Endothelial cell of umbilical vein (primary cell): ENCODE results near the gene ADAM17. TPM values are rescaled to one million over a fixed set of nuclear protein-coding genes. Genes with fewer than 3 reads are reported as not detected.
A peak's percentile ranks its signal among the peaks of the same experiment; 100 is the strongest.

ENCODE experiments used
- BruUV-seq: library from RNA; stranded (reverse); fragments of 400-500 nt; replicated peaks from 2 replicates; lab custom pipeline; 2021; lab: Mats Ljungman, UMichigan
- CTCF ChIA-PET: fragments of 300-600, 350-600 bp; sonication (Branson Sonifier 250); formaldehyde crosslinking; loops from one replicate; lab custom pipeline; 2021; ENCODE audit warnings: antibody characterized with exemption, inconsistent platforms; lab: Charles Lee
- POLR2A ChIA-PET: fragments of 300-600, 350-600 bp; sonication (Branson Sonifier 250); formaldehyde crosslinking; loops from one replicate; lab custom pipeline; 2021; ENCODE audit warnings: antibody characterized with exemption, inconsistent platforms; lab: Charles Lee
- DNase-seq: peaks from one replicate; pipeline ENCODE4 v3.0.0-alpha.2; 2011; ENCODE audit warnings: low read depth, low spot score
- FAIRE-seq: peaks from 2 replicates; lab custom pipeline; 2011; peaks lifted over from hg19 to GRCh38; lab: Jason Lieb, UNC
- H2AFZ ChIP-seq: 2 replicates; pipeline ENCODE4 v1.6.0; 2012; ENCODE audit warnings: low read depth, low read length, control low read depth, inconsistent platforms
- H3K27ac ChIP-seq: 2 replicates; pipeline ENCODE4 v1.5.1; 2011; ENCODE audit warnings: low read depth, mild to moderate bottlenecking, control low read depth, low read length, moderate library complexity; ENCODE audit not compliant: insufficient read depth
- H3K27me3 ChIP-seq, 2 experiments: 2 replicates each; pipeline versions ENCODE4 v1.6.0 to v1.6.1; 2011; ENCODE audit warnings: low read length in 2 of 2, mixed read lengths in 1 of 2; ENCODE audit not compliant: control insufficient read depth in 2 of 2, insufficient read depth in 2 of 2
- H3K36me3 ChIP-seq, 2 experiments: 2 replicates in 1 of 2; 3 replicates in 1 of 2; pipeline ENCODE4 v1.5.1; 2011; ENCODE audit warnings: low read length in 2 of 2, mild to moderate bottlenecking in 1 of 2, moderate library complexity in 1 of 2; ENCODE audit not compliant: control insufficient read depth in 2 of 2, insufficient read depth in 2 of 2; ENCODE audit errors: extremely low read depth in 1 of 2
- H3K4me1 ChIP-seq: 3 replicates; pipeline ENCODE4 v1.5.1; 2011; ENCODE audit warnings: mild to moderate bottlenecking, low read length; ENCODE audit not compliant: control insufficient read depth, insufficient read depth; ENCODE audit errors: extremely low read depth
- H3K4me2 ChIP-seq: 2 replicates; pipeline ENCODE4 v1.6.1; 2011; ENCODE audit warnings: low read length, control low read depth, mixed read lengths; ENCODE audit not compliant: insufficient read depth
- H3K4me3 ChIP-seq, 3 experiments: fragments of 200-600 bp in 1 of 3; sonication (generic), shearing (Covaris generic) in 1 of 3; replicated peaks in 1 of 3; 2 replicates each; pipeline ENCODE4 v1.5.1; 2011 to 2016; ENCODE audit warnings: control low read depth in 3 of 3, low read length in 3 of 3, mild to moderate bottlenecking in 2 of 3, inconsistent platforms in 1 of 3, low read depth in 1 of 3, moderate library complexity in 1 of 3; ENCODE audit not compliant: insufficient read depth in 1 of 3
- H3K79me2 ChIP-seq: 2 replicates; pipeline ENCODE4 v1.6.0; 2012; ENCODE audit warnings: low read length, inconsistent platforms; ENCODE audit not compliant: control insufficient read depth, insufficient read depth
- H3K9ac ChIP-seq: replicated peaks from 2 replicates; pipeline ENCODE3; 2011; ENCODE audit warnings: low read length, control low read depth; ENCODE audit not compliant: insufficient read depth; ENCODE audit errors: extremely low read depth
- H3K9me1 ChIP-seq: replicated peaks from 3 replicates; pipeline ENCODE4 v1.6.0; 2011; ENCODE audit warnings: mild to moderate bottlenecking, low read length; ENCODE audit not compliant: control insufficient read depth, insufficient read depth; ENCODE audit errors: extremely low read depth
- H3K9me3 ChIP-seq: replicated peaks from 2 replicates; pipeline ENCODE4 v1.5.1; 2012; ENCODE audit warnings: low read length, inconsistent platforms; ENCODE audit not compliant: control insufficient read depth, insufficient read depth
- H4K20me1 ChIP-seq: replicated peaks from 2 replicates; pipeline ENCODE3; 2011; ENCODE audit warnings: mild to moderate bottlenecking, low read length; ENCODE audit not compliant: control insufficient read depth, insufficient read depth; ENCODE audit errors: extremely low read depth
- CTCF ChIP-seq, 2 donors: IDR thresholded peaks; 1 replicate in 1 of 2; 2 replicates in 1 of 2; pipeline ENCODE4 v1.5.1; 2011; ENCODE audit warnings: low read length in 2 of 2, mild to moderate bottlenecking in 2 of 2, moderate library complexity in 2 of 2, control low read depth in 1 of 2, inconsistent platforms in 1 of 2, low read depth in 1 of 2; ENCODE audit not compliant: insufficient read depth in 1 of 2; ENCODE audit errors: extremely low read depth in 1 of 2
- FOS ChIP-seq: IDR thresholded peaks from 2 replicates; pipeline ENCODE4 v1.6.1; 2011; ENCODE audit warnings: mild to moderate bottlenecking, low read length, moderate library complexity, borderline replicate concordance; ENCODE audit not compliant: insufficient read depth
- GATA2 ChIP-seq: IDR thresholded peaks from 2 replicates; pipeline ENCODE4 v1.7.0; 2011; ENCODE audit warnings: low read depth, mild to moderate bottlenecking, moderate library complexity, mixed read lengths, low read length; ENCODE audit not compliant: insufficient read length, insufficient read depth
- JUN ChIP-seq: IDR thresholded peaks from 2 replicates; pipeline ENCODE4 v1.6.1; 2011; ENCODE audit warnings: borderline replicate concordance, low read depth; ENCODE audit not compliant: insufficient read length, insufficient read depth
- MAX ChIP-seq: IDR thresholded peaks from 2 replicates; pipeline ENCODE4 v1.6.1; 2011; ENCODE audit not compliant: insufficient read depth, insufficient read length
- MYC ChIP-seq: IDR thresholded peaks from one replicate; pipeline ENCODE4 v1.6.1; 2011; ENCODE audit warnings: mild to moderate bottlenecking, low read depth, low read length
- POLR2A ChIP-seq: IDR thresholded peaks from 2 replicates; pipeline ENCODE4 v1.6.1; 2012; ENCODE audit warnings: low read depth, mild to moderate bottlenecking, control low read depth, low read length
- POLR2AphosphoS5 ChIP-seq: IDR thresholded peaks from 2 replicates; pipeline ENCODE4 v1.6.1; 2012; ENCODE audit warnings: low read depth, mild to moderate bottlenecking, control low read depth, low read length, moderate library complexity; ENCODE audit not compliant: insufficient read depth
- dilution Hi-C: fragments of 300-500 bp; cut with MboI; formaldehyde crosslinking; loops from one replicate; pipeline ENCODE4 v1.15.0; 2019; ENCODE audit warnings: low sequenced_read_pairs; ENCODE audit not compliant: extremely low pct_ligation_motif_present
- intact Hi-C: fragments of 100-400 bp; cut with micrococcal nuclease; formaldehyde crosslinking; loops from one replicate; pipeline ENCODE4 v1.10.0; 2022
- polyA plus RNA-seq, 4 experiments: library from polyadenylated mRNA; depleted of rRNA in 3 of 4; stranded (reverse) in 3 of 4; unstranded in 1 of 4; fragments of >200 nt; gene quantifications; 2 replicates each; pipeline versions ENCODE4 v1.2.1 to v1.2.3, GENCODE V29; 2011 to 2012; ENCODE audit warnings: missing spikeins in 1 of 4
- total RNA-seq: library from RNA; stranded (reverse); gene quantifications from 2 replicates; pipeline ENCODE4 v1.2.3, GENCODE V29; 2021

The ADAM17 gene
- total and polyA plus RNA-seq, 2 donors (not counting 3 experiments of a cell fraction or from before 2014, with no cell fraction given), result 10.6 to 57.1 TPM

GRCh38 chr2:9440058-9440727 is 115.4 kb downstream of the ADAM17 start:
- Histone ChIP-seq H3K4me1 (no peaks in the 10 kb centered on the region), H3K9me1 (no peaks in the 10 kb centered on the region), H4K20me1 (no peaks in the 10 kb centered on the region), H3K9me3 (no peaks in the 10 kb centered on the region), H3K79me2 (no peaks in the 10 kb centered on the region), H3K27me3 (no peaks in the 10 kb centered on the region), H2AFZ (no peak overlapping the region), H3K36me3 (peaks cover 11 to 15% of the 10 kb centered on the region in 2 experiments), H3K4me2 (no peak overlapping the region), H3K27ac (no peak overlapping the region), H3K4me3 (no peak overlapping the region), H3K9ac (no peak overlapping the region)
- no peak for DNase-seq
- ChIA-PET POLR2A (no interaction called here), CTCF (no interaction called here)
- peak; percentile 43 for FAIRE-seq
- dilution Hi-C loops, result no loop called here
- intact Hi-C loops, result no loop called here
- no peak for TF ChIP-seq POLR2A
- TF ChIP-seq FOS, result no peak
- no peak for TF ChIP-seq MAX
- no peak for TF ChIP-seq GATA2
- TF ChIP-seq MYC, result no peak
- no peak for TF ChIP-seq CTCF (IDR thresholded peaks at IDR 0.05; ENCODE audit: extremely low read depth in 1 of 2, insufficient read depth in 1 of 2, low read depth in 1 of 2, low read length in 2 of 2)
- TF ChIP-seq POLR2AphosphoS5, result no peak
- no peak for TF ChIP-seq JUN
- no TSS peak for BruUV-seq
